ENCODE measurements around the gene INTS1. TPM values are rescaled to one million over a fixed set of nuclear protein-coding genes. Genes with fewer than 3 reads are reported as not detected.

INTS1 gene
- polyA plus RNA-seq, 2 of the 4 experiments (the other 2 are of a cell fraction) = 14.6 to 48.1 TPM

DNA sequence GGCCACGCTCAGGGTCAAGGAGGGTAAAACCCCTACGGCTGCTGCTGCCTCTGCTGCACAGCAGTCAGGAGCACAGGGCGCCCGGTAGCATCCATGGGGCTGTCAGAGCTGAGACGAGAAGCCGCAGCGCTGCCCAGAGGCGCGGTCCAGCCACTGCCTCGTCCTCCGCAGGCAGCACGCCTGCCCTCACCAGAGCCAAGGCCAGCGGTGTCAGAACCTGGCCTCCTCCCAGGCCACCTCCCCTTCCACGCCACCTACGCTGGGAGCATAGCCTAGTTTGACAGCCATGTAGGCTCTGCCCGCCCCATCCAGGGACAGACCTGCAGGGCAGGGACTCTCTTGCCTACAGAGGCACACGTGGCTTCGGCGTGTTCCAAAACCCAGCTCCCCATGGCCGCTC, 16.2 kb downstream of the INTS1 start:
- no peak overlapping the region for H3K4me2 ChIP-seq
- WGBS (ENCODE audit: missing lambda C conversion rate) = 93% methylated on average over 17 of the region's 20 CpGs

DNA sequence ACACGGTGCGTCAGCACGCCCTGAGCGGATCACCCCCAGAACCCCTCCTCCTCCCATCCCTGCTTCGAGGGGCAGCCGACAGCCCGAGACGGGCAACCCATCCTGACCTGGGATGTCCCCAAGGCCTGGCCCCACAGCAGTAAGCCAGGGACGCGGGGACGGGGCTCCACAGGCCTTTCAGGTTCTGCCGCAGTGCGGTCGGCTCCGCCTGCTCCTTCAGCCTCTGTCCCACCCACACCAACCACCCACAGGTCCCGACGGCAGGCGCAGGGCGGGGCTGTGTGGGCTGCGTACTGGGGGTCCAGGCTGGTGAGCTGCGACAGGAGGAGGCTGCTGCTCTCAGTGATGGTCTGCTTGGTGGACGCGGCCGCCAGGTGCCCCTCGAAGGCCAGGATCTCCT, 16.7 kb downstream of the INTS1 start:
- ChIA-PET POLR2A (no interaction called here), CTCF (interaction anchor here (1.5 to 10.3 kb wide), 3 partner anchors 11 to 67 kb away, joined by 3 to 103 read pairs (median 5); no protein-coding TSS in a partner anchor)
- WGBS (ENCODE audit: missing lambda C conversion rate) = 90% methylated on average over 23 of the region's 25 CpGs
- ATAC-seq (no peak), DNase-seq (ENCODE audit: low read depth in 1 of 2, low spot score in 1 of 2) (no peak), FAIRE-seq (no peak)
- H3K9me3 ChIP-seq = no peaks in the 10 kb centered on the region
- TF ChIP-seq PHF8 (IDR thresholded peaks at IDR 0.05; ENCODE audit: borderline replicate concordance, low read depth) (no peak), BHLHE40 (IDR thresholded peaks at IDR 0.05; ENCODE audit: low read depth, low read length) (no peak), TFCP2L1 (CRISPR knock-in tag; IDR thresholded peaks at IDR 0.05) (no peak), CBX2 (IDR thresholded peaks at IDR 0.05; ENCODE audit: borderline replicate concordance, low read depth) (no peak), EHF (CRISPR knock-in tag; IDR thresholded peaks at IDR 0.05) (no peak), FOSL2 (IDR thresholded peaks at IDR 0.05) (no peak), FOSL2 (CRISPR knock-in tag; IDR thresholded peaks at IDR 0.05) (no peak), GATA3 (IDR thresholded peaks at IDR 0.05; ENCODE audit: borderline replicate concordance) (no peak), ESRRA (IDR thresholded peaks at IDR 0.05; ENCODE audit: borderline replicate concordance, low read length) (no peak), CHD4 (IDR thresholded peaks at IDR 0.05; ENCODE audit: borderline replicate concordance) (no peak), CBX8 (IDR thresholded peaks at IDR 0.05) (no peak), TP53 (CRISPR knock-in tag; IDR thresholded peaks at IDR 0.05) (no peak), MAZ (IDR thresholded peaks at IDR 0.05; ENCODE audit: borderline replicate concordance, low read depth, low read length) (no peak), NPAS2 (CRISPR knock-in tag; IDR thresholded peaks at IDR 0.05; ENCODE audit: borderline replicate concordance) (no peak), MAFK (IDR thresholded peaks at IDR 0.05; ENCODE audit: partially characterized antibody) (no peak), POLR2AphosphoS2 (conservative IDR thresholded peaks at IDR 0.05; ENCODE audit: low read length) (no peak), SREBF2 (IDR thresholded peaks at IDR 0.05) (no peak)
- TF ChIP-seq, protein P1, sequence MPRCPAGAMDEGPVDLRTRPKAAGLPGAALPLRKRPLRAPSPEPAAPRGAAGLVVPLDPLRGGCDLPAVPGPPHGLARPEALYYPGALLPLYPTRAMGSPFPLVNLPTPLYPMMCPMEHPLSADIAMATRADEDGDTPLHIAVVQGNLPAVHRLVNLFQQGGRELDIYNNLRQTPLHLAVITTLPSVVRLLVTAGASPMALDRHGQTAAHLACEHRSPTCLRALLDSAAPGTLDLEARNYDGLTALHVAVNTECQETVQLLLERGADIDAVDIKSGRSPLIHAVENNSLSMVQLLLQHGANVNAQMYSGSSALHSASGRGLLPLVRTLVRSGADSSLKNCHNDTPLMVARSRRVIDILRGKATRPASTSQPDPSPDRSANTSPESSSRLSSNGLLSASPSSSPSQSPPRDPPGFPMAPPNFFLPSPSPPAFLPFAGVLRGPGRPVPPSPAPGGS (IDR thresholded peaks at IDR 0.05) = no peak
- TF ChIP-seq, protein P2, sequence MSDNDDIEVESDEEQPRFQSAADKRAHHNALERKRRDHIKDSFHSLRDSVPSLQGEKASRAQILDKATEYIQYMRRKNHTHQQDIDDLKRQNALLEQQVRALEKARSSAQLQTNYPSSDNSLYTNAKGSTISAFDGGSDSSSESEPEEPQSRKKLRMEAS (IDR thresholded peaks at IDR 0.05) = no peak
- TF ChIP-seq, protein P3, sequence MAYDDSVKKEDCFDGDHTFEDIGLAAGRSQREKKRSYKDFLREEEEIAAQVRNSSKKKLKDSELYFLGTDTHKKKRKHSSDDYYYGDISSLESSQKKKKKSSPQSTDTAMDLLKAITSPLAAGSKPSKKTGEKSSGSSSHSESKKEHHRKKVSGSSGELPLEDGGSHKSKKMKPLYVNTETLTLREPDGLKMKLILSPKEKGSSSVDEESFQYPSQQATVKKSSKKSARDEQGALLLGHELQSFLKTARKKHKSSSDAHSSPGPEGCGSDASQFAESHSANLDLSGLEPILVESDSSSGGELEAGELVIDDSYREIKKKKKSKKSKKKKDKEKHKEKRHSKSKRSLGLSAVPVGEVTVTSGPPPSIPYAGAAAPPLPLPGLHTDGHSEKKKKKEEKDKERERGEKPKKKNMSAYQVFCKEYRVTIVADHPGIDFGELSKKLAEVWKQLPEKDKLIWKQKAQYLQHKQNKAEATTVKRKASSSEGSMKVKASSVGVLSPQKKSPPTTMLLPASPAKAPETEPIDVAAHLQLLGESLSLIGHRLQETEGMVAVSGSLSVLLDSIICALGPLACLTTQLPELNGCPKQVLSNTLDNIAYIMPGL (CRISPR knock-in tag; IDR thresholded peaks at IDR 0.05; ENCODE audit: borderline replicate concordance) = no peak
- TF ChIP-seq, protein P4, sequence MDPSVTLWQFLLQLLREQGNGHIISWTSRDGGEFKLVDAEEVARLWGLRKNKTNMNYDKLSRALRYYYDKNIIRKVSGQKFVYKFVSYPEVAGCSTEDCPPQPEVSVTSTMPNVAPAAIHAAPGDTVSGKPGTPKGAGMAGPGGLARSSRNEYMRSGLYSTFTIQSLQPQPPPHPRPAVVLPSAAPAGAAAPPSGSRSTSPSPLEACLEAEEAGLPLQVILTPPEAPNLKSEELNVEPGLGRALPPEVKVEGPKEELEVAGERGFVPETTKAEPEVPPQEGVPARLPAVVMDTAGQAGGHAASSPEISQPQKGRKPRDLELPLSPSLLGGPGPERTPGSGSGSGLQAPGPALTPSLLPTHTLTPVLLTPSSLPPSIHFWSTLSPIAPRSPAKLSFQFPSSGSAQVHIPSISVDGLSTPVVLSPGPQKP (IDR thresholded peaks at IDR 0.05; ENCODE audit: low read depth, low read length) = no peak
- H3K27ac ChIP-seq = no peak overlapping the region
- no peaks in the 10 kb centered on the region for H3K4me1 ChIP-seq
- no peak overlapping the region for H3K4me2 ChIP-seq
- H3K4me3 ChIP-seq = no peak overlapping the region

More for the DNA sequence above, 16.2 kb downstream of the INTS1 start:
- POLR2A ChIA-PET = no interaction called here
- ATAC-seq = no peak
- CTCF ChIA-PET = interaction anchor here (1.2 to 10.3 kb wide), 5 partner anchors 10 to 67 kb away, joined by 3 to 103 read pairs (median 5); no protein-coding TSS in a partner anchor
- Histone ChIP-seq H3K9me3 (no peaks in the 10 kb centered on the region), H3K4me1 (no peaks in the 10 kb centered on the region), H3K27ac (no peak overlapping the region), H3K4me3 (no peak overlapping the region)
- DNase-seq (ENCODE audit: low read depth in 1 of 2, low spot score in 1 of 2) = no peak
- TF ChIP-seq GATA3 (IDR thresholded peaks at IDR 0.05; ENCODE audit: borderline replicate concordance) = no peak
- TF ChIP-seq TP53 (CRISPR knock-in tag; IDR thresholded peaks at IDR 0.05) = no peak
- TF ChIP-seq, protein P4 (IDR thresholded peaks at IDR 0.05; ENCODE audit: low read depth, low read length) = no peak
- no peak for TF ChIP-seq BHLHE40 (IDR thresholded peaks at IDR 0.05; ENCODE audit: low read depth, low read length)
- no peak for TF ChIP-seq TFCP2L1 (CRISPR knock-in tag; IDR thresholded peaks at IDR 0.05)
- no peak for TF ChIP-seq FOSB (CRISPR knock-in tag; IDR thresholded peaks at IDR 0.05)
- no peak for TF ChIP-seq MAZ (IDR thresholded peaks at IDR 0.05; ENCODE audit: borderline replicate concordance, low read depth, low read length)
- TF ChIP-seq CHD2 (IDR thresholded peaks at IDR 0.05; ENCODE audit: low read length, partially characterized antibody) = no peak
- TF ChIP-seq HEYL (CRISPR knock-in tag; IDR thresholded peaks at IDR 0.05) = no peak
- no peak for TF ChIP-seq NR3C1 (IDR thresholded peaks at IDR 0.05)
- TF ChIP-seq ZSCAN20 (CRISPR knock-in tag; IDR thresholded peaks at IDR 0.05) = no peak
- no peak for TF ChIP-seq RAD21 (conservative IDR thresholded peaks at IDR 0.05 in 1 of 2, IDR thresholded peaks at IDR 0.05 in 1 of 2)
- no peak for TF ChIP-seq POLR2AphosphoS2 (conservative IDR thresholded peaks at IDR 0.05; ENCODE audit: low read length)
- no peak for TF ChIP-seq FOXS1 (CRISPR knock-in tag; IDR thresholded peaks at IDR 0.05)
- TF ChIP-seq FOSL2 (IDR thresholded peaks at IDR 0.05) = no peak
- no peak for TF ChIP-seq FOSL2 (CRISPR knock-in tag; IDR thresholded peaks at IDR 0.05)
- no peak for TF ChIP-seq CBX2 (IDR thresholded peaks at IDR 0.05; ENCODE audit: borderline replicate concordance, low read depth)
- no peak for FAIRE-seq

Measured in A549 (cell line).